Suprapubic skin (tissue), 4 donors: ENCODE measurements around the gene ALPL. TPM values are rescaled to one million over a fixed set of nuclear protein-coding genes. Genes with fewer than 3 reads are reported as not detected.

Source experiments
- DNase-seq, 2 donors: peaks; one replicate each; pipeline ENCODE4 v3.0.0-alpha.2; 2019; ENCODE audit warnings: low spot score in 2 of 2
- H3K27ac ChIP-seq: fragments of 200-600 bp; sonication (generic); one replicate; pipeline ENCODE4 v1.5.1; 2019
- H3K27me3 ChIP-seq: fragments of 200-600 bp; sonication (generic); one replicate; pipeline ENCODE4 v1.5.1; 2019
- H3K36me3 ChIP-seq: fragments of 200-600 bp; sonication (generic); one replicate; pipeline ENCODE4 v1.5.1; 2019
- H3K4me1 ChIP-seq: fragments of 200-600 bp; sonication (generic); one replicate; pipeline ENCODE4 v1.5.1; 2019
- H3K4me3 ChIP-seq: fragments of 200-600 bp; sonication (generic); one replicate; pipeline ENCODE4 v1.5.1; 2019; ENCODE audit warnings: mild to moderate bottlenecking
- H3K9me3 ChIP-seq: fragments of 200-600 bp; sonication (generic); one replicate; pipeline ENCODE4 v1.5.1; 2019
- CTCF ChIP-seq, 2 donors: fragments of 200-600 bp in 1 of 2; fragments of 450-650 bp in 1 of 2; sonication (generic) in 1 of 2; IDR thresholded peaks; one replicate each; pipeline ENCODE4 v1.5.1; 2016 to 2019; ENCODE audit warnings: antibody characterized with exemption in 2 of 2, mild to moderate bottlenecking in 1 of 2, moderate library complexity in 1 of 2
- EP300 ChIP-seq: sonication (generic); formaldehyde crosslinking; IDR thresholded peaks from one replicate; pipeline ENCODE4 v1.6.1; 2017; ENCODE audit warnings: antibody characterized with exemption
- POLR2A ChIP-seq, 2 donors: fragments of 450-650 bp; IDR thresholded peaks; one replicate each; pipeline ENCODE4 v1.6.1; 2017; ENCODE audit warnings: antibody characterized with exemption in 2 of 2, mild to moderate bottlenecking in 2 of 2, moderate library complexity in 2 of 2
- POLR2AphosphoS5 ChIP-seq, 3 donors: sonication (generic); formaldehyde crosslinking; IDR thresholded peaks; one replicate each; pipeline ENCODE4 v1.6.1; 2017; ENCODE audit warnings: antibody characterized with exemption in 3 of 3
- WGBS: methylation state at CpG from one replicate; pipeline ENCODE4 v1.1.5; 2018; 5-methylcytosine and 5-hydroxymethylcytosine counted together
- total RNA-seq, 4 donors: library from RNA; depleted of rRNA; stranded (reverse); fragments of >200 nt; gene quantifications; one replicate each; pipeline ENCODE4 v1.1.0, GENCODE V29; 2016

Gene ALPL
- total RNA-seq, 4 donors from 2014 or later, result 5.1 to 9.7 (median 6.0) TPM

GRCh38 chr1:21536218-21536617 lies 27.0 kb downstream of the ALPL start:
- H3K9me3 ChIP-seq, result no peaks in the 10 kb centered on the region
- peaks cover 10% of the 10 kb centered on the region for H3K27me3 ChIP-seq
- no peak overlapping the region for H3K4me3 ChIP-seq
- 28% methylated on average over 2 of the region's 2 CpGs for WGBS
- no peak overlapping the region for H3K27ac ChIP-seq
- H3K4me1 ChIP-seq, result peaks cover 29% of the 10 kb centered on the region
- TF ChIP-seq EP300 (no peak), CTCF (IDR thresholded peaks at IDR 0.05) (no peak), POLR2A (IDR thresholded peaks at IDR 0.05) (no peak), POLR2AphosphoS5 (IDR thresholded peaks at IDR 0.05) (no peak)
- H3K36me3 ChIP-seq, result no peaks in the 10 kb centered on the region
- no peak for DNase-seq

GRCh38 chr1:21537511-21537931 lies 28.3 kb downstream of the ALPL start:
- Histone ChIP-seq H3K27me3 (peaks cover 10% of the 10 kb centered on the region), H3K4me1 (peaks cover 42% of the 10 kb centered on the region), H3K36me3 (no peaks in the 10 kb centered on the region), H3K27ac (peak overlapping the region; percentile 38), H3K9me3 (no peaks in the 10 kb centered on the region), H3K4me3 (no peak overlapping the region)
- DNase-seq, result no peak
- 66% methylated on average over 11 of the region's 12 CpGs for WGBS
- TF ChIP-seq POLR2AphosphoS5 (IDR thresholded peaks at IDR 0.05) (no peak), POLR2A (IDR thresholded peaks at IDR 0.05) (no peak), CTCF (IDR thresholded peaks at IDR 0.05) (no peak), EP300 (no peak)

- Histone ChIP-seq H3K9me3 (no peaks in the 10 kb centered on the region), H3K36me3 (no peaks in the 10 kb centered on the region), H3K27me3 (peaks cover 10% of the 10 kb centered on the region), H3K27ac (peak overlapping the region; percentile 15), H3K4me1 (peaks cover 42% of the 10 kb centered on the region), H3K4me3 (no peak overlapping the region)
- no peak for DNase-seq
- 64% methylated on average over 26 of the region's 27 CpGs for WGBS
- TF ChIP-seq POLR2A (IDR thresholded peaks at IDR 0.05), result no peak
Measured at GRCh38 chr1:21537932-21538630, 28.9 kb downstream of the ALPL start.

GRCh38 chr1:21539933-21540332 lies 30.7 kb downstream of the ALPL start:
- Histone ChIP-seq H3K4me3 (no peak overlapping the region), H3K9me3 (no peaks in the 10 kb centered on the region), H3K27ac (no peak overlapping the region), H3K4me1 (peaks cover 50% of the 10 kb centered on the region), H3K27me3 (peaks cover 10% of the 10 kb centered on the region), H3K36me3 (no peaks in the 10 kb centered on the region)
- TF ChIP-seq CTCF (IDR thresholded peaks at IDR 0.05) (peak; percentile 7 to 52), POLR2A (IDR thresholded peaks at IDR 0.05) (no peak)
- peak; percentile 75 to 87 for DNase-seq
- WGBS, result 56% methylated on average over 13 of the region's 13 CpGs

- peaks cover 41% of the 10 kb centered on the region for H3K4me1 ChIP-seq
- no peaks in the 10 kb centered on the region for H3K9me3 ChIP-seq
- no peaks in the 10 kb centered on the region for H3K36me3 ChIP-seq
- no peak overlapping the region for H3K27ac ChIP-seq
- 72% methylated on average over 6 of the region's 6 CpGs for WGBS
- H3K27me3 ChIP-seq, result peaks cover 10% of the 10 kb centered on the region
- no peak overlapping the region for H3K4me3 ChIP-seq
- no peak for DNase-seq
- TF ChIP-seq POLR2A (IDR thresholded peaks at IDR 0.05) (no peak), POLR2AphosphoS5 (IDR thresholded peaks at IDR 0.05) (no peak)
Measured at GRCh38 chr1:21541329-21541728, 32.1 kb downstream of the ALPL start.

- Histone ChIP-seq H3K36me3 (no peaks in the 10 kb centered on the region), H3K9me3 (no peaks in the 10 kb centered on the region), H3K4me3 (no peak overlapping the region), H3K4me1 (peaks cover 41% of the 10 kb centered on the region), H3K27me3 (peaks cover 10% of the 10 kb centered on the region), H3K27ac (no peak overlapping the region)
- TF ChIP-seq POLR2A (IDR thresholded peaks at IDR 0.05) (no peak), CTCF (IDR thresholded peaks at IDR 0.05) (no peak), POLR2AphosphoS5 (IDR thresholded peaks at IDR 0.05) (no peak), EP300 (no peak)
- DNase-seq, result no peak
- 0% methylated on average over 2 of the region's 3 CpGs for WGBS
Measured at GRCh38 chr1:21541835-21542234, 32.6 kb downstream of the ALPL start.
